CD14-positive monocyte (primary cell): ENCODE data around the gene IFIT1. TPM values are rescaled to one million over a fixed set of nuclear protein-coding genes. Genes with fewer than 3 reads are reported as not detected.

ENCODE experiments used
- DNase-seq, 3 donors: peaks; one replicate each; pipeline ENCODE4 v3.0.0-alpha.2; 2011 to 2022
- H2AFZ ChIP-seq: 2 replicates; pipeline ENCODE4 v1.6.0; 2012; ENCODE audit warnings: mild to moderate bottlenecking, low read depth, low read length, inconsistent platforms; ENCODE audit not compliant: insufficient read depth, poor library complexity, severe bottlenecking
- H3K27ac ChIP-seq, 2 donors: 1 replicate in 1 of 2; 2 replicates in 1 of 2; pipeline ENCODE4 v1.5.1; 2012 to 2013; ENCODE audit warnings: low read length in 2 of 2, control low read depth in 1 of 2, inconsistent platforms in 1 of 2, low read depth in 1 of 2, mild to moderate bottlenecking in 1 of 2
- H3K27me3 ChIP-seq, 2 donors: one replicate each; pipeline versions ENCODE4 v1.6.0 to v1.6.1; 2011 to 2013; ENCODE audit warnings: low read length in 2 of 2; ENCODE audit not compliant: control insufficient read depth in 2 of 2, insufficient read depth in 2 of 2
- H3K36me3 ChIP-seq, 2 donors: replicated peaks in 1 of 2; 1 replicate in 1 of 2; 2 replicates in 1 of 2; pipeline versions ENCODE4 v1.5.1 to v1.6.1; 2012 to 2013; ENCODE audit warnings: low read length in 2 of 2, control low read depth in 1 of 2, inconsistent platforms in 1 of 2, mild to moderate bottlenecking in 1 of 2; ENCODE audit not compliant: insufficient read depth in 2 of 2, control insufficient read depth in 1 of 2
- H3K4me1 ChIP-seq, 2 donors: 1 replicate in 1 of 2; 2 replicates in 1 of 2; pipeline versions ENCODE4 v1.5.1 to v1.6.1; 2012 to 2013; ENCODE audit warnings: low read length in 2 of 2, control low read depth in 1 of 2, inconsistent platforms in 1 of 2, mild to moderate bottlenecking in 1 of 2, moderate library complexity in 1 of 2; ENCODE audit not compliant: insufficient read depth in 2 of 2, control insufficient read depth in 1 of 2
- H3K4me2 ChIP-seq: replicated peaks from 2 replicates; pipeline ENCODE3; 2012; ENCODE audit warnings: low read length, moderate library complexity, mild to moderate bottlenecking; ENCODE audit not compliant: poor library complexity, severe bottlenecking; ENCODE audit errors: extremely low read depth
- H3K4me3 ChIP-seq, 3 experiments: fragments of 200-600 bp in 1 of 3; sonication (generic) in 1 of 3; replicated peaks in 1 of 3; 1 replicate in 2 of 3; 2 replicates in 1 of 3; pipeline ENCODE4 v1.5.1; 2011 to 2013; ENCODE audit warnings: low read length in 3 of 3, mild to moderate bottlenecking in 3 of 3, control low read depth in 2 of 3, low read depth in 2 of 3, inconsistent platforms in 1 of 3, moderate library complexity in 1 of 3
- H3K79me2 ChIP-seq: 2 replicates; pipeline ENCODE4 v1.6.0; 2012; ENCODE audit warnings: mild to moderate bottlenecking, control low read depth, inconsistent platforms, low read length, moderate library complexity; ENCODE audit not compliant: insufficient read depth
- H3K9ac ChIP-seq: 2 replicates; pipeline ENCODE4 v1.6.0; 2017; ENCODE audit warnings: low read length, mild to moderate bottlenecking; ENCODE audit not compliant: insufficient read depth, poor library complexity, severe bottlenecking
- H3K9me3 ChIP-seq, 2 donors: replicated peaks in 1 of 2; 1 replicate in 1 of 2; 2 replicates in 1 of 2; pipeline versions ENCODE4 v1.5.1 to v1.6.1; 2012 to 2013; ENCODE audit warnings: low read length in 2 of 2, control low read depth in 1 of 2; ENCODE audit not compliant: control insufficient read depth in 1 of 2, insufficient read depth in 1 of 2
- H4K20me1 ChIP-seq: 2 replicates; pipeline ENCODE4 v1.6.0; 2012; ENCODE audit warnings: mild to moderate bottlenecking, low read length, control low read depth, moderate library complexity; ENCODE audit not compliant: insufficient read depth
- H3K27ac Mint-ChIP-seq, 7 donors: one replicate each; pipeline ENCODE4 v1.8.0; 2020; ENCODE audit warnings: mild to moderate bottlenecking in 7 of 7, mixed read lengths in 7 of 7, moderate library complexity in 6 of 7, inconsistent platforms in 2 of 7
- H3K27me3 Mint-ChIP-seq, 3 donors: one replicate each; pipeline ENCODE4 v1.8.0; 2021 to 2022; ENCODE audit warnings: low read depth in 3 of 3, mild to moderate bottlenecking in 3 of 3, mixed read lengths in 3 of 3, moderate library complexity in 3 of 3, inconsistent platforms in 1 of 3
- H3K36me3 Mint-ChIP-seq, 2 donors: one replicate each; pipeline ENCODE4 v1.8.0; 2020; ENCODE audit warnings: mixed read lengths in 2 of 2, inconsistent platforms in 1 of 2, mild to moderate bottlenecking in 1 of 2
- H3K4me1 Mint-ChIP-seq: one replicate; pipeline ENCODE4 v1.8.0; 2020; ENCODE audit warnings: mild to moderate bottlenecking, mixed read lengths
- H3K4me3 Mint-ChIP-seq, 2 donors: one replicate each; pipeline ENCODE4 v1.8.0; 2020; ENCODE audit warnings: mild to moderate bottlenecking in 2 of 2, mixed read lengths in 2 of 2, moderate library complexity in 1 of 2
- H3K9me3 Mint-ChIP-seq, 7 donors: one replicate each; pipeline ENCODE4 v1.8.0; 2020 to 2022; ENCODE audit warnings: mixed read lengths in 7 of 7, mild to moderate bottlenecking in 6 of 7, moderate library complexity in 6 of 7, inconsistent platforms in 2 of 7
- CTCF ChIP-seq: fragments of 200-600 bp; IDR thresholded peaks from one replicate; pipeline ENCODE4 v1.8.0; 2022; ENCODE audit warnings: antibody characterized with exemption, mild to moderate bottlenecking
- WGBS: methylation state at CpG from one replicate; pipeline ENCODE4 v1.1.5; 2013; ENCODE audit warnings: missing lambda C conversion rate; ENCODE audit not compliant: insufficient coverage; 5-methylcytosine and 5-hydroxymethylcytosine counted together
- intact Hi-C, 2 donors: fragments of 100-400 bp; cut with micrococcal nuclease; formaldehyde crosslinking; loops; one replicate each; pipeline versions ENCODE4 v1.15.0 to v1.15.1; 2023
- polyA plus RNA-seq, 3 donors: library from polyadenylated mRNA; depleted of rRNA in 1 of 3; unstranded in 2 of 3; stranded (reverse) in 1 of 3; fragments of 300-500 nt in 2 of 3; fragments of >200 nt in 1 of 3; fragmentation: Illumina TruSeq in 2 of 3; gene quantifications; 1 replicate in 2 of 3; 2 replicates in 1 of 3; pipeline ENCODE4 v1.2.3, GENCODE V29; 2012 to 2021

Gene IFIT1
- polyA plus RNA-seq, 3 donors, result 4.8 to 17.1 (median 12.1) TPM

- TF ChIP-seq CTCF, result no peak
- peak overlapping the region; percentile 13 to 92 (median 87) for H3K27ac Mint-ChIP-seq
- Histone ChIP-seq H3K4me2 (peak overlapping the region; percentile 89), H3K4me1 (peaks cover 19 to 28% of the 10 kb centered on the region in 2 donors), H3K9me3 (no peaks in the 10 kb centered on the region), H3K9ac (peak overlapping the region; percentile 56), H3K4me3 (peak overlapping the region; percentile 57 to 100 (median 100)), H3K27me3 (no peaks in the 10 kb centered on the region), H3K27ac (peak overlapping the region; percentile 6 to 89), H2AFZ (peak overlapping the region; percentile 69), H4K20me1 (no peaks in the 10 kb centered on the region), H3K79me2 (no peaks in the 10 kb centered on the region), H3K36me3 (no peaks in the 10 kb centered on the region)
- peaks cover 20% of the 10 kb centered on the region for H3K4me1 Mint-ChIP-seq
- H3K27me3 Mint-ChIP-seq, result no peaks in the 10 kb centered on the region
- intact Hi-C loops, result no loop called here
- H3K9me3 Mint-ChIP-seq, result no peaks in the 10 kb centered on the region
- DNase-seq, result peak in 1 of 3 donors; percentile 8
- peak overlapping the region; percentile 76 to 90 for H3K4me3 Mint-ChIP-seq
- WGBS, result 0% methylated on average over 2 of the region's 2 CpGs
- H3K36me3 Mint-ChIP-seq, result no peaks in the 10 kb centered on the region
Measured at GRCh38 chr10:89392974-89393373, 551 bp downstream of the IFIT1 start.

DNA sequence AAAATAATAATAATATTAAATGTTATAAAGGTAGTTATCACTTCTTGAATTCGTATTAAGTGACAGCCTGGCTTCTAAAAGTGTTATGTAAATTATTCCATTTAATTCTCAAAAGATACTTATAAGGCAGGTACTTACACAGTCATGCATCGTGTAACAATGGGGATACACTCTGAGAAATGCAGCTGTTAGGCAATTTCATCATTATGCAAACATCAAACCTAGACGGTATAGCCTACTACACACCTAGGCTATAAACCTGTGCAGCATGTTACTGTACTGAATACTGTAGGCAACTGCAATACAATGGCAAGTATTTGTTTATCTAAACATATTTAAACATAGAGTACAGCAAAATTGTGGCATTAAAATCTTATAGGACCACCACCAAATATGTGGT, 1.5 kb downstream of the IFIT1 start:
- Mint-ChIP-seq H3K9me3 (no peaks in the 10 kb centered on the region), H3K36me3 (no peaks in the 10 kb centered on the region), H3K27me3 (no peaks in the 10 kb centered on the region), H3K4me3 (peak overlapping the region in 1 of 2 donors; percentile 26), H3K27ac (no peak overlapping the region), H3K4me1 (peaks cover 20% of the 10 kb centered on the region)
- H3K4me2 ChIP-seq, result peak overlapping the region; percentile 89
- no peaks in the 10 kb centered on the region for H4K20me1 ChIP-seq
- no peak overlapping the region for H3K27ac ChIP-seq
- no CpG with 5 or more reads among the region's 3 CpGs for WGBS
- H3K36me3 ChIP-seq, result no peaks in the 10 kb centered on the region
- H2AFZ ChIP-seq, result no peak overlapping the region
- no peak for TF ChIP-seq CTCF
- intact Hi-C loops, result no loop called here
- peaks cover 19 to 28% of the 10 kb centered on the region in 2 donors for H3K4me1 ChIP-seq
- no peaks in the 10 kb centered on the region for H3K27me3 ChIP-seq
- DNase-seq, result no peak
- no peaks in the 10 kb centered on the region for H3K79me2 ChIP-seq
- peak overlapping the region in 1 of 3 experiments; percentile 100 for H3K4me3 ChIP-seq
- H3K9ac ChIP-seq, result no peak overlapping the region
- no peaks in the 10 kb centered on the region for H3K9me3 ChIP-seq
